Measurements from ENCODE around the gene MYO9B.
"Not testable (repeated sequence)": the region's sequence is repeated elsewhere in the genome, so short reads cannot be mapped to it uniquely, and the experiment has no call there.

The MYO9B gene

DNA sequence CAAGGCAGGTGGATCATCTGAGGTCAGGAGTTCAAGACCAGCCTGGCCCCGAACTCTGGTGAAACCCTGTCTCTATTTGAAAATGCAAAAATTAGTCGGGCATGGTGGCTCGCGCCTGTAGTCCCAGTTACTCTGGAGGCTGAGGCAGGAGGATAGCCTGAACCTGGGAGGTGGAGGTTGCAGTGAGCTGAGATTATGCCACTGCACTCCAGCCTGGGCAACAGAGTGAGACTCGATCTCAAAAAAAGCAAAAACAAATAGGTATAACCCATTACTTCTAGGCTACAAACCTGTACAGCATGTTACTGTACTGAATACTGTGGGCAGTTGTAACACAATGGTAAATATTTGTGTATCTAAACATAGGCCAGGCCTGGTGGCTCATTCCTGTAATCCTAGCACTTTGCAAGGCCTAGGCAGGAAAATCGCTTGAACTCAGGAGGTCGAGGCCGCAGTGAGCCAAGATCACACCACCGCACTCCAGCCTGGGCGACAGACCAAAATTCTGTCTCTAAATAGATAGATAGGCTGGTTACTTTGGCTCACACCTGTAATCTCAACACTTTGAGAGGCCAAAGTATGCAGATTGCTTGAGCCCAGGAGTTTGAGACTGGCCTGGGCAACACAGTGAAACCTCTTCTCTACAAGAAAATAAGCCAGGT lies 63.5 kb downstream of the MYO9B start:
- no peak for DNase-seq (ENCODE audit: low read depth in 3 of 3)

DNA sequence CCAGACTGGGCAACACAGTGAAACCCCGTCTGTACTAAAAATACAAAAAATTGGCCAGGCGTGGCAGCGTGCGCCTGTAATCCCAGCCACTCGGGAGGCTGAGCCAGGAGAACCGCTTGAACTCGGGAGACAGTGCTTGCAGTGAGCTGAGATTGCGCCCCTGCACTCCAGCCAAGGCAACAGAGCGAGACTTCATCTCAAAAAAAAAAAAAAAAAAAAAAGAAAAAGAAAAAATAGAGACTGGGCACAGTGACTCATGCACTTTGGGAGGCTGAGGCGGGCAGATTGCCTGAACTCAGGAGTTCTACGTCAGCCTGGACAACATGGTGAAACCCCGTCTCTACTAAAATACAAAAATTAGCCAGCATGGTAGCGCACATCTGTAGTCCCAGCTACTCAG lies 69.2 kb downstream of the MYO9B start:
- not testable (repeated sequence) for DNase-seq (ENCODE audit: low read depth in 3 of 3)

DNA sequence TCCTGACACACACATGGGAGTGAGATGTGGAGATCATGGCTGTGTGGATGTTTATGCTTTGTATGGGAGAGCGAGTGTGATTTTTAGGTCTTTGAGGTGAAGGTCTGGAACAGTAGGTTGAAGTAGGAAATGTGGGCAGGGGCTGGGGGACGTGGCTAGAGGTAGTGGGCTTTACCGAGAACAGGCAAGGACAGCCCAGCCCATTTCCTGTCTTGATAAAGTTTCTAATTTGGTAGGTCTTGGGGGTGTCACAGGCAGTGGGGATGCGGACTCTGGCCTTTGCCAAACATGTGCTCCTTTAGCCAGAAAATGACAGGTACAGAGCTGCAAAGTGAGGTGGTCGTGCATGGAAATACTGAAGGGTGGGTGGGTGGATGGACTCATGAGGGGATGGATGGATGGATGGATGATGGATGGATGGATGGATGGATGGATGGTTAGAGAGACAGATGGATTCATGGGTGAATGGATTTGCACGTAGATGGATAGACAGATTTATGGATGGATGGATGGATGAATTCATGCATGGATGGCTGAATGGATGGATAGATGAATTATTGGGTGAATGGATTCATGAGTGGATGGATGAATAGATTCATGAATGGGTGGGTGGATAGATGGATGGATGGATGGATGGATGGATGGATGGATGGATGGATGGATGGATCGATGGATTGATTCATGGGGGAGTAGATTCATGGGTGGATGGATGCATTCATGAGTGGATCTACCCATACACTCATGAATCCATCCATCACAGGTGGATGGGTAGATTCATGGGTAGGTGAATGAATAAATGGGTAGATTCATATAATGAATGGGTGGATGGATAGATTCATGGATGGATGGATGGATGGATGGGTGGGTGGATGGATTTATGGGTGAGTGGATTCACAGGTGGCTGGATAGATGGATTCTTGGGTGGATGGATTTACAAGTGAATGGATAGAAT lies 70.2 kb downstream of the MYO9B start:
- no peak for DNase-seq (ENCODE audit: low read depth in 3 of 3)

DNA sequence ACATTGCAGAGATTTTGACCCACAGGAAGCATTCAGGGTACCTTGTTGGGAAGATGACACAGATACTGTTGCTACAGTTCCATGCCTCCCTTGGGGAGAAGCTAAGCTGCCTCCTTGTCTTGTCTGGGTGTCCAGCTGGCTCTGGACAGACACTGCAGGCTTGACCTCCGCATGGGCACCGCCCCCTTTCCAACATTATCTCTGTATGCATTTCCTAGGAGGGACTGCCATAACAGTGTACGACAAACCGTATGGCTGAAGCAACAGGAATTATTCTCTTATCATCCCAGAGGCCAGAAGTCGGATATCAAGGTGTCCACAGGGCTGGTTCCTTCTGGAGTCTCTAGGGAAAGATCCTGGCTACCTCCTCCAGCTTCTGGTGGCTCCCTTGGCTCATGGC lies 72.6 kb downstream of the MYO9B start:
- DNase-seq (ENCODE audit: low read depth in 3 of 3): no peak

DNA sequence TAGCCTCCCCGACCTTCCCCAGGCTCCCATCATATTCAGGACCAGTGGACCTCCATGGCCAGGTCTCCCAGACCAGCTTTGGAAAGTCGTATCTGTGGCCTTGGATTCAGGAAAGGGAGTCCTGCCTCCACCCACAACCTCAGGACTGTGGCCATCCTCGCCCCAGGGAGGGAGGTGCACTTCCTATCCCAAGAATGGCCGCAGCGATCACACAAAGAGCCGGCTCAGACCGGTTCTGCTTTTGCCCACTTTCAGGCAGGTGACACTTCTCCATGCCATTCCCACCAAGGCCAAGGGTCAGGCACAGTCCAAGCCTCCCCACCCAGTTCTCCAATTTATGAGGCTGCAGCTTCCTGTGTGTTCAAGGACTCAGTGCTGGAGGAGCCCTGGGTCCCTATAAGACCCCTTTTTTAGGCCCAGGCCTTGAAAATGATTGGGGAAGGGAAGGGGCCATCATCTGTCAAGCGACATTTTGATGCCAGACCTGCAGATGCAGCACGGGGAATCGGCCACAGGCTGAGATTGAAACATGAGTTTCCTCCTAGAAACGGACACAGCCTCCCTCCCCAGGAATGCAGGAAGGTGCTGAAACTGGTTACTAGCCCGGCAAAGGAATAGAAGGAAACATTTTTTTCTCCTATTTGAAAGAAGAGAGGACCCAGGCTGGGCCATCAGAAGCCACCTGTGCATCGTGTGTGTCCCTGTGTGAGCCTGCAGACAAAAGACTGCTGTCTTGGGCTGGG lies 74.0 kb downstream of the MYO9B start:
- DNase-seq (ENCODE audit: low read depth in 3 of 3): no peak

DNA sequence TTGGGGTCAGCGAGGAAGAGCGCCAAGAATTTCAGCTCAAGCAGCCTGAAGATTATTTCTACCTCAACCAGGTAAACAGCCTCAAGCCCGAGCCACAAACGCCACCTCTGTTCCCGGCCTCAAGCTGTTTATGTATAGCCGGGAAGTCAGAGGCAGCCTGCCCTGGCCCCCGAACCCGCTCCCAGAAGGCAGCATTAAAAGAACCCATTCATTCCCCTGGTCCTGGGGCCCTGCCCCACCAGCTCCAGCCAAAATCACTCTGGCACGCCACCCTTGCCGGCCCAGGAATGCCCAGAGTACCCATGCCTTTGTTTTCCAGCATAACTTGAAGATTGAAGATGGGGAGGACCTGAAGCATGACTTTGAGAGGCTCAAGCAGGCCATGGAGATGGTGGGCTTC lies 78.4 kb downstream of the MYO9B start:
- no peak for DNase-seq (ENCODE audit: low read depth in 3 of 3)

DNA sequence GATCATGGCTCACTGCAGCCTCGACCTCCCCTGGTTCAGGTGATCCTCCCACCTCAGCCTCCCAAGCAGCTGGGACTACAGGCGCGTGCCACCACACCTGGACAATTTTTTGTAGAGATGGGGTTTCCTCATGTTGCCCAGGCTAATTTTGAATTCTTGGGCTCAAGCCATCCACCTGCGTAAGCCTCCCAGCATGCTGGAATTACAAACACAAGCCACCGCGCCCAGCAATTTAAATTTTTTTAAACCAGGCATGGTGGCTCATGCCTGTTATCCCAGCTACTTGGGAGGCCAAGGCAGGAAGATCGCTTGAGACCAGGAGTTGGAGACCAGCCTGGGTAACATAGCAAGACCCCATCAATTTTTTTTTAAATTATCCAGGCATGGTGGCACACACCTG lies 79.7 kb downstream of the MYO9B start:
- no peak for DNase-seq (ENCODE audit: low read depth in 3 of 3)

DNA sequence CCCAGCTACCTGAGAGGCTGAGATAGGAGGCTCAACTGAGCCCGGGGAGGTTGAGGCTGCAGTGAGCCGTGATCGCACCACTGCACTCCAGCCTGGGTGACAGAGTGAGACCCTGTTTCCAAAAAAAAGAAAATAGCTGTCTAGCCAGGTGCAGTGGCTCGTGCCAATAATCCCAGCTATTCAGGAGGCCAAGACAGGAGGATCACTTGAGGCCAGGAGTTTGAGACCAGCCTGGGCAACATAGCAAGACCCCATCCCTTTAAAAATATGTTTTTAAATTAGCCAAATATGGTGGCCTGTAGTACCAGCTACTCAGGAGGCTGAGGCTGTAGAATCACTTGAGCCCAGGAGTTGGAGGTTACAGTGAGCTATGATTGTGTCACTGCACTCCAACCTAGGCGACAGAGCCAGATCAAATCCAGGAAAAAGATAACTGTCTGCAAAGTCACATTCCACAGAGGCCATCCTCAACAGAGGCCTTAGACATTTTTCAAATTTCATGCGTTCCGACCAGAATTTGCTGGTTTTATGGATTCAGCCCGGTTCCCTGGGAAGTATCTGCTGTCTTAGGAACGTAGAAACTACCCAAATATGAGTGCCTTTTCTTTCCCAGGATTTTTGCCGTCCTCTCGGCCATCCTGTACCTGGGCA lies 80.8 kb downstream of the MYO9B start:
- no peak for DNase-seq (ENCODE audit: low read depth in 3 of 3)

DNA sequence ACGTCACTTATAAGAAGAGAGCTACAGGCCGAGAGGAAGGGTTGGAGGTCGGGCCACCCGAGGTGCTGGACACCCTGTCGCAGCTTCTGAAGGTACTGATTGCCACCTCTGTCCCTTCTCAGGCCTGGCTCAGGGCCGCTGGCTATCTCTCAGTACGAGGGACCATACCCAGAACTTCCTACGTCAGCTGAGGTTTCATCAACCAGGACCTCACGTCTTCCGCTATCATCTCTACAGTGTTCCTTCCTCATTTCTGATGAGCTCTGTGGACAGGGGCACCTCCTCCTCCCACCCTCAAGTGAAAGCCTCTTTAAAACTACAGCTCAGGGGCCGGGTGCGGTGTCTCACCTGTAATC lies 81.3 kb downstream of the MYO9B start:
- no peak for DNase-seq (ENCODE audit: low read depth in 3 of 3)

DNA sequence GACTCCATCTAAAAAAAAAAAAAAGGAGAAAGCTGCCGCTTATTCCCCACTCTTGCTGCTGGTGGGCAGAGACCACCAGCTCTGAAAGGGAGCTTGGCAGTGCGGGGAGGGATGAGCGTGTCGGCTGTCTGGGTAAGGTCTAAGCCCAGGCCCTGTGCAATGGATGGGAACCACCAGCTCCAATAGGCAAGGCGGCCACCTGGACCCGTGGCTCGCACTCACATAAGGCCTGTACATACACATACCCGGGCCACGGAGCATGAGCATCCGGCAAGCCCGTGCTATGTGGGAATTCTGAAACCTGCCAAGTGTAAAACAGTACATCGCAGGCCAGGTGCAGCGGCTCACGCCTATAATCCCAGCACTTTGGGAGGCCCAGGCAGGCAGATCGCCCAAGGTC lies 83.0 kb downstream of the MYO9B start:
- DNase-seq (ENCODE audit: low read depth in 3 of 3): no peak

DNA sequence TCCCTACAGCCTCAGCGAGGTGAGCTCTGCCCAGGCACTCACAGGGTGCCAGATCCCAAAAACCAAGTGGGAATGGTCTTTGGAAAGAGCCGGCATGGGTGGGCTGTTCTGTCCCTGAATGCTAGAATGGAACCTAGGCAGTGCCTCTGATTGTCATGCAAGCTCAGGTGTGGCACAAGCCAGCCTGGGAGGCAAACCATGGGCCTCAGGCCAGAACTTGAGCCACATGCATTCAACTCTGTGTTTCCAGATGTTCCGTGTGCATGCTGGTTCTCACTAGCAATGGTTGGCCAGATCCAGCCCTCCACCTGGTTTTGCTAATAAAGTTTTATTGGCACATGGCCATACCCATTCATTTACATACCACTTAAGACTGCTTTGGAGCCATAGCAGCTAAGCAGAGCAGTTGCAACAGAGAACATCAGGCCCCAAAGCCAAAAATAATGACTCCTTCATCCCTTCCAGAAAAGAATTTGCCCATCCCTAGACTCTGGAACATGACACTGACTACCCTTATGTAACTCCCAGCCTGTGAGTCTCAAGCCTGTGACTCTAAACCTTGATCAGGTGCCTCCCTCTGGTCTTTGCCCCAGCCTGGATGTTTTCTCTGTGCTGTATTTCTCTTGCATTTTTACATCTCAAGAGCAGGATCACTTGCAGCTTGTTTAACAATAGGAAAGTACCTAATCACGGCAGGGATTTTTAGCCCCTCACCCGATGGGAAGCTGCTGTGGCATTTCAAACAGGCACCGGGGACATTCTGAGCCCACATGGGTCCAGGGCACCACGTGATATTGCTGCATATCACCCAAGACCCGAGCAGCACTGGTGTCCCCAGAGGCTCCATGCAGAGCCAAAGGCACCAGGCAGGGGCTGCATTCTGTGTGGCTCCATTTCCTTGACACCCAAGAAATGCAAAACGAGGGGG lies 84.2 kb downstream of the MYO9B start:
- no peak for DNase-seq (ENCODE audit: low read depth in 3 of 3)

DNA sequence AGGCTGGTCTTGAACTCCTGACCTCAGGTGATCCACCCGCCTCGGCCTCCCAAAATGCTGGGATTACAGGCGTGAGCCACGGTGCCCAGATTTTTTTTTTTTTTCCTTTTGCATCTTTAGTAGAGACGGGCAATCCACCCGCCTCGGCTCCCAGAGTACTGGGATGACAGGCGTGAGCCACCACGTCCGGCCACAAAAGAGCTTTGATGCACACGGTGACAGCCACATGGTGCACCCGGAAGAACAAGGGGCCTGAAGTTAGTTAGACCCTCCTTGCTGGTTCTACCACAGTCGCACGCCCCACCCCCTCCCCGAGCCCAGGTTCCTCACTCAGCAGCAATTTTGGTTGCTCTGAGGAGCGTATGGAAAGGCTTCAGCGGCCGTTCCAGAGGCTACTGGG lies 85.3 kb downstream of the MYO9B start:
- DNase-seq (ENCODE audit: low read depth in 3 of 3): no peak

DNA sequence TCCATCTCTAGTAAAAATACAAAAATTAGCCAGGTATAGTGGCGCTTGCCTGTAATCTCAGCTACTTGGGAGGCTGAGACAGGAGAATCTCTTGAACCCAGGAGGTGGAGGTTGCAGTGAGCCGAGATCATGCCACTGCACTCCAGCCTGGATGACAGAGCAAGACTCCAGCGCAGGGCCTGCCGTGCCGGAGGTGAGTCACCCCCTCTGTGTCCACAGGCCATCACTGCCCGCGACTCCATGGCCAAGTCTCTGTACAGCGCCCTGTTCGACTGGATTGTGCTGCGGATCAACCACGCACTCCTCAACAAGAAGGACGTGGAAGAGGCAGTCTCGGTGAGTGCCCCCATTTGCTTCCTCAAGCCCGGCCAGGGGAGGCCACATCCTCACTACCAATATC lies 86.6 kb downstream of the MYO9B start:
- not testable (repeated sequence) for DNase-seq (ENCODE audit: low read depth in 3 of 3)

DNA sequence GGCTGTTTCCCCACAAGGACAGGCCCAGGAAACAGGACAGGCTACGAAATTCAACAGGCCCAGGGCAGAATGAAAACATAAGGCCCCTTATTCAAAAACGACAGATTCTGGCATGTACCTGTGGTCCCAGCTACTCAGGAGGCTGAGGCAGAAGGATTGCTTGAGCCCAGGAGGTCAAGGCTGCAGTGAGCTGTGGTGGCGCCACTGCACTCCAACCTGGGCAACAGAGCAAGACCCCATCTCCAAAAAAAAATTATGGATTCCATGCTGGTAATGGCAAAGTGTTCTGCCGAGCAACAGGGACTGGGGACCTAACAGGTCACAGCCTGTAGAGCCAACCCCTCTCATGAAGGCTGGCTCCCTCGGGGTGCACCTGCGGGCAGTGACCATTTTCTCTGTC lies 87.0 kb downstream of the MYO9B start:
- DNase-seq (ENCODE audit: low read depth in 3 of 3): no peak

DNA sequence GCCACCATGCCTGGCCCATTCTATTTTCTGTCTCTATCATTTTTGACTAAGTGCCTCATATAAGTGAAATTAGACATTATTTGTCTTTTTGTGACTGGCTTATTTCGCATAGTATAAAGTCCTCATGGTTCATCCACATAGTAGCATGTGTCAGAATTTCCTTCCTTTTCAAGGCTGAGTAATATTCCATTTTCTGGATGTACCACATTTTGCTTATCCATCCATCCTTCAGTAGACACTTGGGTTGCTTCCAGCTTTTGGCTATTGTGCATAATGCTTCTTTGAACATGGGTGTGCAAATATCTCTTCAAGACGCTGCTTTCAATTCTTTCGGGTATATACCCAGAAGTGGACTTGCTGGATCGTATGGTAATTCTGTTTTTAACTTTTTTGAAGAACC lies 88.1 kb downstream of the MYO9B start:
- DNase-seq (ENCODE audit: low read depth in 3 of 3): no peak

DNA sequence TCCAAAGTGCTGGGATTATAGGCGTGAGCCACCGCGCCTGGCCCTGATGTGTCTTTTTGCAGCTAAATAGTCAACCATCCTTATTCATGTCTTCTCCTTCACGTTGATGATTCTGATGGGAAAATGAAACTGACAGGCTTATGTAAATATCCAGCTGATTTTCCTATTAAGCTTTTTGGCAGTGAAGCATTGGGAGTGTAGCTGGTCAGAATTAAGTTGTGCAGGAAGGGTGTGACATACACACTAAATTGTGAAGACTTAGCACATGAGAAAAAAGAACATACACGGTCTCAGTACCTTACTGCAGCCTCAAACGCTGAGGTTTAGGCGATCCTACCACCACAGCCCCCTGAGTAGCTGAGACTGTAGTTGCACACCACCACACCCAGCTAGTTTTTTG lies 89.1 kb downstream of the MYO9B start:
- DNase-seq (ENCODE audit: low read depth in 3 of 3): no peak

DNA sequence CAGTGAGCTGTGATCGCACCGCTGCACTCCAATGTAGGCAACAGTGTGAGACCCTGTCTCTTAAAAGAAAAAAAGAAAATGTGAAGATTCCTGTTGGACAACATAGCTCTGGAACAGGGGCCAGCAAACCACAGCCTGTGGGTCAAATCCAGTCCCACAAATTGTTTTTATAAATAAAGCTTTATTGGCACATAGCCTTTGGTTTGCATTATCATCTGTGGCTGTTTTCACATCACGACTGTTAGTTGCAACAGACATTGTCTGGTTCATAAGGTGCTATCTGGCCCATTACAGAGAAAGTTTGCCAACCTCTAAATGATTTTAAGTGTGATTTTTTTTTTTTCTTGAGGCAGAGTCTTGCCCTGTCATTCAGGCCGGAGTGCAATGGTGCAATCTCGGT lies 90.1 kb downstream of the MYO9B start:
- no peak for DNase-seq (ENCODE audit: low read depth in 3 of 3)

DNA sequence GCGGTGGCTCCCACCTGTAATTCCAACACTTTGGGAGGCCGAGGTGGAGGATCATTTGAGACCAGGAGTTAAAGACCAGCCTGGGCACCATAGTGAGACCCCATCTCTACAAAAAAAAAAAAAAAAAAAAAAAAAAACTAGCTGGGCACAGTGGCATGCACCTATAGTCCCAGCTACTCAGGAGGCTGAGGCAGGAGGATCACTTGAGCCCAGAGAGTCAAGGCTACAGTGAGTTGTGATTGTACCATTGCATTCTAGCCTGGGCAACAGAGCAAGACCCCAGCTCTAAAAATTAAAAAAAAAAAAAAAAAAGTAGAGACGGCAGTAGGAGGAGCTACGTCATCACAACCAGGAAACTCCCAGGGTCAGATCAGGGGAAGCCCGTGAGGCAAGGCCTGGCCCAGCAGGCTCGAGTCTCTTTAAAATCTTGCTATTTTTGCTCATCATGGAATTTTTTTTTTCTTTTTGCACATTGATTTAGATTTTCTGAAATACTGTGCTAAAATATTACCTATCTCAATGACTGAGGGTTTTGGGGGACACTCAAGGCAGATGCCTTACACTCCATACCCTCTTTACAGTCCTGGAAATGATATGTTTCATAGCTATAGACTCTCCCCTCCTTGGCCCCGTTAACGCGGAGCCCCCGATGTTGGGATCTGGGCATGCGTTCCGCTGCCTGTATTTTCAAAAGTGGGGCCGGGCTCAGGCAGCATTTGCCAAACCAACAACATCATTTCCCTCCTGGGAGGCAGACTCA lies 95.1 kb downstream of the MYO9B start:
- DNase-seq (ENCODE audit: low read depth in 3 of 3): no peak

DNA sequence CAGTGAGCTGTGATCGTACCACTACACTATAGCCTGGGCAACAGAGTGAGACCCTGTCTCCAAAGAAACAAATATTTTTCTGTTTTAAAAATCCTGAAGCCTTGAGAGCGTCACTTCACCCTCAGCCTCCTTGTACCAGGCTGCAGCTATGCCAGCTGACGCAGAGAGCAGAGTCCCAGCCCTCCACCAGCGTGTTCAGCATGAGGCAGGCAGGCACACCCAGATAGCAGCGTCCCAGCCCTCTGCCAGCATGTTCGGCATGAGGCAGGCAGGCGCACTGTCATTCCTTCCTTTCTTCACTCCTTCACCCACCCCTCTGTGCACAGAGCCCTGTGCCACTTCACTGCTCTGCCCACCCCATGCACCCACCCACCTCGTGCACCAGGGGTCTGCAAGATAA lies 96.3 kb downstream of the MYO9B start:
- no peak for DNase-seq (ENCODE audit: low read depth in 3 of 3)

DNA sequence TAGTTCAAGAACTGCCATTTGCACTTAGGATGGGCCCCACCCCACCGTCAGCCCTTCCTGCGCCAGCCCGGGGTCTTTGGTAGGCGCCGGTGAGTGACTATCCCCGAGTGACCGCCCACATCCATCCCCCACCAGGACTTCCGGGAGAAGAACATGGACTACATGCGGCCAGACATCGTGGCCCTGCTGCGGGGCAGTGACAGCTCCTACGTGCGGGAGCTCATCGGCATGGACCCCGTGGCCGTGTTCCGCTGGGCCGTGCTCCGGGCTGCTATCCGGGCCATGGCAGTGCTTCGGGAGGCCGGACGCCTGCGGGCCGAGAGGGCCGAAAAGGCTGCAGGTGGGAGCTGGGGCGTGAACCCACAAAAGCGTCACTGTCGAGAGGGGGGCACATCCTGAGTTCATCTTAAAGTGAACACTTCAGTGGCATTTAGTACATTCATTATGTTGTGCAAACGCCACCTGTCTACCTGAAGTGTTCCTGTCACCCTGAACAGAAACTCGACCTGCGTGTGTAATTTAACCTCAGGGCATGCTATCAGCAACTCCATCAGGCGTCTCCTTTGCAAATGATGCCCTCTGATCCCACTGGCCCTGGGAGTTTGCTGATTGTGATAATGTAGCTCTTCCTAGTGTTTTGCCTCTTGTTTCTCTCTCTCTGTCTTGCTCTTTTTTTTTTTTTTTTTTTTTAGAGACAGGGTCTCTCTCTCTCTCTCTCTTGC lies 97.2 kb downstream of the MYO9B start:
- no peak for DNase-seq (ENCODE audit: low read depth in 3 of 3)

Data from stimulated activated CD4-positive, alpha-beta T cell treated with anti-CD3 and anti-CD28 coated beads, TNF-alpha, amount 100 ng/mL, for 4 hours (primary cell).